ENCODE data around the gene EPGN.

EPGN gene

DNA sequence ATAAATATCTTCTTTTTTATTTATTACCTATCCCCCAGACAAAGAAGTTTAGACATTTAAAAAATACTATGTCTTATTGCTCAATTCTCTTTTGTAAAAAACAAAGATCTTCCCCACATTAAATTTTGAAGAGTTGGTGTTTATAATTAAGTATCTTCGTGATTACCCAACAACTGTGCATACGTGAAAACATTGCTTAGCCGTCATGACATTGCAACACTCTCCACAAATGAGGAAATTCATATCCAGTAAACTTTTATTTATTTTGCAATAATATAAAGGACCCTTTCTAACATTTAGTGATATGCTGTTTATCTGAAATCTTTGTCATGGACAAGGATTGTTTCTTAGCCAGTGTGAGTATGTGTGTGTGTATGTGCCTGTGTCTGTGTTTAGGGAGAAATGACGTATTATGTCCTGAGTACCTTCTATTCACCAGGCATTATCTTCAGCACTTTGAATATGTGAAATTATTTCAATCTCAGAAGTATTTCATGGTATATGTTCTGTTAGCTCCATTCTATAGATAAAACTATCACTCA lies 30.6 kb downstream of the EPGN start:
- TF ChIP-seq ZNF292 (tag by site-specific recombination; IDR thresholded peaks at IDR 0.05; ENCODE audit: borderline replicate concordance, low read depth) (no peak), ZNF248 (tag by site-specific recombination; IDR thresholded peaks at IDR 0.05) (no peak), ZBTB20 (tag by site-specific recombination; IDR thresholded peaks at IDR 0.05) (no peak)
- TF ChIP-seq, protein P1, sequence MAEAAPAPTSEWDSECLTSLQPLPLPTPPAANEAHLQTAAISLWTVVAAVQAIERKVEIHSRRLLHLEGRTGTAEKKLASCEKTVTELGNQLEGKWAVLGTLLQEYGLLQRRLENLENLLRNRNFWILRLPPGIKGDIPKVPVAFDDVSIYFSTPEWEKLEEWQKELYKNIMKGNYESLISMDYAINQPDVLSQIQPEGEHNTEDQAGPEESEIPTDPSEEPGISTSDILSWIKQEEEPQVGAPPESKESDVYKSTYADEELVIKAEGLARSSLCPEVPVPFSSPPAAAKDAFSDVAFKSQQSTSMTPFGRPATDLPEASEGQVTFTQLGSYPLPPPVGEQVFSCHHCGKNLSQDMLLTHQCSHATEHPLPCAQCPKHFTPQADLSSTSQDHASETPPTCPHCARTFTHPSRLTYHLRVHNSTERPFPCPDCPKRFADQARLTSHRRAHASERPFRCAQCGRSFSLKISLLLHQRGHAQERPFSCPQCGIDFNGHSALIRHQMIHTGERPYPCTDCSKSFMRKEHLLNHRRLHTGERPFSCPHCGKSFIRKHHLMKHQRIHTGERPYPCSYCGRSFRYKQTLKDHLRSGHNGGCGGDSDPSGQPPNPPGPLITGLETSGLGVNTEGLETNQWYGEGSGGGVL (tag by site-specific recombination; IDR thresholded peaks at IDR 0.05), result no peak
- ChIA-PET CTCF (no interaction called here), POLR2A (no interaction called here)
- H3K27ac ChIP-seq (ENCODE audit: extremely low read depth, low read depth, low read length), result no peak overlapping the region
- no peaks in the 10 kb centered on the region for H3K36me3 ChIP-seq (ENCODE audit: control insufficient read depth in 2 of 2, insufficient read depth in 1 of 2, low read length in 2 of 2)
- no peaks in the 10 kb centered on the region for H3K4me1 ChIP-seq (ENCODE audit: control insufficient read depth, insufficient read depth, low read length)
- no peak overlapping the region for H3K4me3 ChIP-seq (ENCODE audit: low read depth, low read length)
- no peaks in the 10 kb centered on the region for H3K9me3 ChIP-seq (ENCODE audit: control insufficient read depth, insufficient read depth, low read depth, low read length)

- Histone ChIP-seq H3K4me3 (ENCODE audit: low read depth, low read length) (no peak overlapping the region), H3K4me1 (ENCODE audit: control insufficient read depth, insufficient read depth, low read length) (no peaks in the 10 kb centered on the region), H3K36me3 (ENCODE audit: control insufficient read depth in 2 of 2, insufficient read depth in 1 of 2, low read length in 2 of 2) (no peaks in the 10 kb centered on the region), H3K9me3 (ENCODE audit: control insufficient read depth, insufficient read depth, low read depth, low read length) (no peaks in the 10 kb centered on the region), H3K27ac (ENCODE audit: extremely low read depth, low read depth, low read length) (no peak overlapping the region)
- TF ChIP-seq ZFP37 (tag by site-specific recombination; IDR thresholded peaks at IDR 0.05), result no peak
- TF ChIP-seq ZNF785 (tag by site-specific recombination; IDR thresholded peaks at IDR 0.05), result no peak
- TF ChIP-seq ZNF626 (tag by site-specific recombination; IDR thresholded peaks at IDR 0.05), result no peak
- no peak for TF ChIP-seq ZNF518A (tag by site-specific recombination; conservative IDR thresholded peaks at IDR 0.05; ENCODE audit: low read depth)
- TF ChIP-seq, protein P2, sequence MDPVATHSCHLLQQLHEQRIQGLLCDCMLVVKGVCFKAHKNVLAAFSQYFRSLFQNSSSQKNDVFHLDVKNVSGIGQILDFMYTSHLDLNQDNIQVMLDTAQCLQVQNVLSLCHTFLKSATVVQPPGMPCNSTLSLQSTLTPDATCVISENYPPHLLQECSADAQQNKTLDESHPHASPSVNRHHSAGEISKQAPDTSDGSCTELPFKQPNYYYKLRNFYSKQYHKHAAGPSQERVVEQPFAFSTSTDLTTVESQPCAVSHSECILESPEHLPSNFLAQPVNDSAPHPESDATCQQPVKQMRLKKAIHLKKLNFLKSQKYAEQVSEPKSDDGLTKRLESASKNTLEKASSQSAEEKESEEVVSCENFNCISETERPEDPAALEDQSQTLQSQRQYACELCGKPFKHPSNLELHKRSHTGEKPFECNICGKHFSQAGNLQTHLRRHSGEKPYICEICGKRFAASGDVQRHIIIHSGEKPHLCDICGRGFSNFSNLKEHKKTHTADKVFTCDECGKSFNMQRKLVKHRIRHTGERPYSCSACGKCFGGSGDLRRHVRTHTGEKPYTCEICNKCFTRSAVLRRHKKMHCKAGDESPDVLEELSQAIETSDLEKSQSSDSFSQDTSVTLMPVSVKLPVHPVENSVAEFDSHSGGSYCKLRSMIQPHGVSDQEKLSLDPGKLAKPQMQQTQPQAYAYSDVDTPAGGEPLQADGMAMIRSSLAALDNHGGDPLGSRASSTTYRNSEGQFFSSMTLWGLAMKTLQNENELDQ (tag by site-specific recombination; IDR thresholded peaks at IDR 0.05; ENCODE audit: low read depth), result no peak
- TF ChIP-seq ZNF157 (tag by site-specific recombination; IDR thresholded peaks at IDR 0.05), result no peak
- TF ChIP-seq ZNF571 (tag by site-specific recombination; IDR thresholded peaks at IDR 0.05), result no peak
- TF ChIP-seq, protein P3, sequence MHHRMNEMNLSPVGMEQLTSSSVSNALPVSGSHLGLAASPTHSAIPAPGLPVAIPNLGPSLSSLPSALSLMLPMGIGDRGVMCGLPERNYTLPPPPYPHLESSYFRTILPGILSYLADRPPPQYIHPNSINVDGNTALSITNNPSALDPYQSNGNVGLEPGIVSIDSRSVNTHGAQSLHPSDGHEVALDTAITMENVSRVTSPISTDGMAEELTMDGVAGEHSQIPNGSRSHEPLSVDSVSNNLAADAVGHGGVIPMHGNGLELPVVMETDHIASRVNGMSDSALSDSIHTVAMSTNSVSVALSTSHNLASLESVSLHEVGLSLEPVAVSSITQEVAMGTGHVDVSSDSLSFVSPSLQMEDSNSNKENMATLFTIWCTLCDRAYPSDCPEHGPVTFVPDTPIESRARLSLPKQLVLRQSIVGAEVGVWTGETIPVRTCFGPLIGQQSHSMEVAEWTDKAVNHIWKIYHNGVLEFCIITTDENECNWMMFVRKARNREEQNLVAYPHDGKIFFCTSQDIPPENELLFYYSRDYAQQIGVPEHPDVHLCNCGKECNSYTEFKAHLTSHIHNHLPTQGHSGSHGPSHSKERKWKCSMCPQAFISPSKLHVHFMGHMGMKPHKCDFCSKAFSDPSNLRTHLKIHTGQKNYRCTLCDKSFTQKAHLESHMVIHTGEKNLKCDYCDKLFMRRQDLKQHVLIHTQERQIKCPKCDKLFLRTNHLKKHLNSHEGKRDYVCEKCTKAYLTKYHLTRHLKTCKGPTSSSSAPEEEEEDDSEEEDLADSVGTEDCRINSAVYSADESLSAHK (tag by site-specific recombination; IDR thresholded peaks at IDR 0.05), result no peak
- no peak for TF ChIP-seq ZXDB (tag by site-specific recombination; IDR thresholded peaks at IDR 0.05)
- TF ChIP-seq, protein P4, sequence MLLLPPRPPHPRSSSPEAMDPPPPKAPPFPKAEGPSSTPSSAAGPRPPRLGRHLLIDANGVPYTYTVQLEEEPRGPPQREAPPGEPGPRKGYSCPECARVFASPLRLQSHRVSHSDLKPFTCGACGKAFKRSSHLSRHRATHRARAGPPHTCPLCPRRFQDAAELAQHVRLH (tag by site-specific recombination; IDR thresholded peaks at IDR 0.05), result no peak
- TF ChIP-seq ZNF488 (tag by site-specific recombination; IDR thresholded peaks at IDR 0.05), result no peak
- TF ChIP-seq, protein P1 (tag by site-specific recombination; IDR thresholded peaks at IDR 0.05), result no peak
- POLR2A ChIA-PET, result no interaction called here
- CTCF ChIA-PET, result no interaction called here
Observed at GRCh38 chr4:74339501-74339900, 31.2 kb downstream of the EPGN start.

Data from HEK293 (cell line).